HEK293 (cell line): ENCODE data around the gene ETV1.

Source experiments
- CTCF ChIP-seq: fragments of 450-650 bp; formaldehyde crosslinking; IDR thresholded peaks from 2 replicates; pipeline ENCODE4 v1.5.1; 2016; ENCODE audit warnings: missing biosample characterization, missing genetic modification characterization
- GLI4 ChIP-seq: fragments of 450-650 bp; formaldehyde crosslinking; IDR thresholded peaks from 2 replicates; pipeline ENCODE4 v1.5.1; 2016; ENCODE audit warnings: missing biosample characterization, missing genetic modification characterization
- MZF1 ChIP-seq: fragments of 450-650 bp; formaldehyde crosslinking; IDR thresholded peaks from 2 replicates; pipeline ENCODE4 v1.5.1; 2017; ENCODE audit warnings: missing biosample characterization, missing genetic modification characterization, borderline replicate concordance
- TRIM28 ChIP-seq: IDR thresholded peaks from 2 replicates; pipeline ENCODE4 v1.6.1; 2011; ENCODE audit warnings: low read length, control low read depth, borderline replicate concordance
- ZNF114 ChIP-seq: fragments of 450-650 bp; formaldehyde crosslinking; IDR thresholded peaks from 2 replicates; pipeline ENCODE4 v1.5.0; 2017; ENCODE audit warnings: missing biosample characterization, missing genetic modification characterization
- ZNF26 ChIP-seq: fragments of 450-650 bp; formaldehyde crosslinking; IDR thresholded peaks from 2 replicates; pipeline ENCODE4 v1.5.1; 2016; ENCODE audit warnings: missing biosample characterization, missing genetic modification characterization
- ZNF274 ChIP-seq, 2 experiments: fragments of 200-500 bp in 1 of 2; fragments of 450-650 bp in 1 of 2; sonication (Bioruptor generic) in 1 of 2; formaldehyde crosslinking in 1 of 2; IDR thresholded peaks; 2 replicates each; pipeline versions ENCODE4 v1.5.1 to v1.6.1; 2014 to 2016; ENCODE audit warnings: borderline replicate concordance in 1 of 2, inconsistent platforms in 1 of 2, low read length in 1 of 2, missing biosample characterization in 1 of 2, missing genetic modification characterization in 1 of 2
- ZNF394 ChIP-seq: fragments of 450-650 bp; formaldehyde crosslinking; IDR thresholded peaks from 2 replicates; pipeline ENCODE4 v1.5.1; 2016; ENCODE audit warnings: missing biosample characterization, missing genetic modification characterization, mild to moderate bottlenecking, moderate library complexity, borderline replicate concordance
- ZNF530 ChIP-seq: fragments of 450-650 bp; formaldehyde crosslinking; IDR thresholded peaks from 2 replicates; pipeline ENCODE4 v1.5.1; 2016; ENCODE audit warnings: low read depth, missing biosample characterization, missing genetic modification characterization
- TF ChIP-seq, protein P1 (sequence below): fragments of 450-650 bp; formaldehyde crosslinking; IDR thresholded peaks from 2 replicates; pipeline ENCODE4 v1.5.1; 2016; ENCODE audit warnings: missing biosample characterization, missing genetic modification characterization
- TF ChIP-seq, protein P2 (sequence below): fragments of 450-650 bp; IDR thresholded peaks from 2 replicates; pipeline ENCODE4 v1.5.1; 2018; ENCODE audit warnings: missing biosample characterization, missing genetic modification characterization
- TF ChIP-seq, protein P3 (sequence below): sonication (generic); formaldehyde crosslinking; IDR thresholded peaks from 2 replicates; pipeline ENCODE4 v1.8.1; 2022; ENCODE audit warnings: mild to moderate bottlenecking, moderate library complexity, missing genetic modification reagents

GRCh38 chr7:13904007-13904406, 85.5 kb downstream of the ETV1 start:
- TF ChIP-seq, protein P1, sequence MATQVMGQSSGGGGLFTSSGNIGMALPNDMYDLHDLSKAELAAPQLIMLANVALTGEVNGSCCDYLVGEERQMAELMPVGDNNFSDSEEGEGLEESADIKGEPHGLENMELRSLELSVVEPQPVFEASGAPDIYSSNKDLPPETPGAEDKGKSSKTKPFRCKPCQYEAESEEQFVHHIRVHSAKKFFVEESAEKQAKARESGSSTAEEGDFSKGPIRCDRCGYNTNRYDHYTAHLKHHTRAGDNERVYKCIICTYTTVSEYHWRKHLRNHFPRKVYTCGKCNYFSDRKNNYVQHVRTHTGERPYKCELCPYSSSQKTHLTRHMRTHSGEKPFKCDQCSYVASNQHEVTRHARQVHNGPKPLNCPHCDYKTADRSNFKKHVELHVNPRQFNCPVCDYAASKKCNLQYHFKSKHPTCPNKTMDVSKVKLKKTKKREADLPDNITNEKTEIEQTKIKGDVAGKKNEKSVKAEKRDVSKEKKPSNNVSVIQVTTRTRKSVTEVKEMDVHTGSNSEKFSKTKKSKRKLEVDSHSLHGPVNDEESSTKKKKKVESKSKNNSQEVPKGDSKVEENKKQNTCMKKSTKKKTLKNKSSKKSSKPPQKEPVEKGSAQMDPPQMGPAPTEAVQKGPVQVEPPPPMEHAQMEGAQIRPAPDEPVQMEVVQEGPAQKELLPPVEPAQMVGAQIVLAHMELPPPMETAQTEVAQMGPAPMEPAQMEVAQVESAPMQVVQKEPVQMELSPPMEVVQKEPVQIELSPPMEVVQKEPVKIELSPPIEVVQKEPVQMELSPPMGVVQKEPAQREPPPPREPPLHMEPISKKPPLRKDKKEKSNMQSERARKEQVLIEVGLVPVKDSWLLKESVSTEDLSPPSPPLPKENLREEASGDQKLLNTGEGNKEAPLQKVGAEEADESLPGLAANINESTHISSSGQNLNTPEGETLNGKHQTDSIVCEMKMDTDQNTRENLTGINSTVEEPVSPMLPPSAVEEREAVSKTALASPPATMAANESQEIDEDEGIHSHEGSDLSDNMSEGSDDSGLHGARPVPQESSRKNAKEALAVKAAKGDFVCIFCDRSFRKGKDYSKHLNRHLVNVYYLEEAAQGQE: no peak
- TF ChIP-seq ZNF394 (no peak), CTCF (tag by site-specific recombination) (no peak), ZNF114 (tag by site-specific recombination) (no peak), ZNF274 (IDR thresholded peaks at IDR 0.05; ENCODE audit: low read length) (no peak), ZNF274 (tag by site-specific recombination; IDR thresholded peaks at IDR 0.05; ENCODE audit: borderline replicate concordance) (no peak), TRIM28 (no peak), GLI4 (tag by site-specific recombination) (no peak), ZNF530 (tag by site-specific recombination) (no peak), ZNF26 (tag by site-specific recombination) (no peak), MZF1 (no peak)
- TF ChIP-seq, protein P2, sequence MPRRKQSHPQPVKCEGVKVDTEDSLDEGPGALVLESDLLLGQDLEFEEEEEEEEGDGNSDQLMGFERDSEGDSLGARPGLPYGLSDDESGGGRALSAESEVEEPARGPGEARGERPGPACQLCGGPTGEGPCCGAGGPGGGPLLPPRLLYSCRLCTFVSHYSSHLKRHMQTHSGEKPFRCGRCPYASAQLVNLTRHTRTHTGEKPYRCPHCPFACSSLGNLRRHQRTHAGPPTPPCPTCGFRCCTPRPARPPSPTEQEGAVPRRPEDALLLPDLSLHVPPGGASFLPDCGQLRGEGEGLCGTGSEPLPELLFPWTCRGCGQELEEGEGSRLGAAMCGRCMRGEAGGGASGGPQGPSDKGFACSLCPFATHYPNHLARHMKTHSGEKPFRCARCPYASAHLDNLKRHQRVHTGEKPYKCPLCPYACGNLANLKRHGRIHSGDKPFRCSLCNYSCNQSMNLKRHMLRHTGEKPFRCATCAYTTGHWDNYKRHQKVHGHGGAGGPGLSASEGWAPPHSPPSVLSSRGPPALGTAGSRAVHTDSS (tag by site-specific recombination): no peak
- TF ChIP-seq, protein P3, sequence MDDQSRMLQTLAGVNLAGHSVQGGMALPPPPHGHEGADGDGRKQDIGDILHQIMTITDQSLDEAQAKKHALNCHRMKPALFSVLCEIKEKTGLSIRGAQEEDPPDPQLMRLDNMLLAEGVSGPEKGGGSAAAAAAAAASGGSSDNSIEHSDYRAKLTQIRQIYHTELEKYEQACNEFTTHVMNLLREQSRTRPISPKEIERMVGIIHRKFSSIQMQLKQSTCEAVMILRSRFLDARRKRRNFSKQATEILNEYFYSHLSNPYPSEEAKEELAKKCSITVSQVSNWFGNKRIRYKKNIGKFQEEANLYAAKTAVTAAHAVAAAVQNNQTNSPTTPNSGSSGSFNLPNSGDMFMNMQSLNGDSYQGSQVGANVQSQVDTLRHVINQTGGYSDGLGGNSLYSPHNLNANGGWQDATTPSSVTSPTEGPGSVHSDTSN: no peak
